Astrocyte of the spinal cord (primary cell): ENCODE data around the gene SAMD14.

Experiments used
- DNase-seq: peaks from one replicate; pipeline ENCODE4 v3.0.0; 2011; ENCODE audit warnings: low read depth, low spot score
- H3K4me3 ChIP-seq: 2 replicates; pipeline ENCODE4 v1.5.1; 2011; ENCODE audit warnings: low read depth, mild to moderate bottlenecking, low read length, moderate library complexity
- in situ Hi-C: cut with HindIII; loops from 2 replicates; pipeline ENCODE4 v1.10.0; 2017; ENCODE audit warnings: low sequenced_read_pairs
- TF ChIP-seq, protein P1 (sequence below): IDR thresholded peaks from 2 replicates; pipeline ENCODE4 v1.5.1; 2012; ENCODE audit warnings: low read depth, mild to moderate bottlenecking, low read length, inconsistent platforms

Gene SAMD14

DNA sequence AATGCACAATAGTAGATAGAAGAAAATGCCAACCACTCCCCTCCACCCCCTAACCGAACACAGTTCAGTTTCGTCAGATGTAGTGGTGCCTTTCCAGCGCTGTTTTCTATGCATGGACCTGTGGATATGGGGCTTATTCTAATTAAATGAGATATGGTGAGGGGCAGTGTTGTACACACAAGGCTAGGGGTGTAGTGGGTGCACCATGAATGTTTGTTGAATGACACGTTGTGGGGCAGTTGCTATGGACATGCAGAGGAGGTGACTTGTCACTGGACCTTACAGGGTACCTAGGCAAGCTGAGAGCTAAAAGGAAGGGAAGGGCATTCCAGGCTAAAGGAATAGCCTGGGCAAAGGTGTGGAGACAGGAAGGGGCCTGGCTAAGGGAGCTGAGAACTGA lies 31.4 kb downstream of the SAMD14 start:
- TF ChIP-seq, protein P1, sequence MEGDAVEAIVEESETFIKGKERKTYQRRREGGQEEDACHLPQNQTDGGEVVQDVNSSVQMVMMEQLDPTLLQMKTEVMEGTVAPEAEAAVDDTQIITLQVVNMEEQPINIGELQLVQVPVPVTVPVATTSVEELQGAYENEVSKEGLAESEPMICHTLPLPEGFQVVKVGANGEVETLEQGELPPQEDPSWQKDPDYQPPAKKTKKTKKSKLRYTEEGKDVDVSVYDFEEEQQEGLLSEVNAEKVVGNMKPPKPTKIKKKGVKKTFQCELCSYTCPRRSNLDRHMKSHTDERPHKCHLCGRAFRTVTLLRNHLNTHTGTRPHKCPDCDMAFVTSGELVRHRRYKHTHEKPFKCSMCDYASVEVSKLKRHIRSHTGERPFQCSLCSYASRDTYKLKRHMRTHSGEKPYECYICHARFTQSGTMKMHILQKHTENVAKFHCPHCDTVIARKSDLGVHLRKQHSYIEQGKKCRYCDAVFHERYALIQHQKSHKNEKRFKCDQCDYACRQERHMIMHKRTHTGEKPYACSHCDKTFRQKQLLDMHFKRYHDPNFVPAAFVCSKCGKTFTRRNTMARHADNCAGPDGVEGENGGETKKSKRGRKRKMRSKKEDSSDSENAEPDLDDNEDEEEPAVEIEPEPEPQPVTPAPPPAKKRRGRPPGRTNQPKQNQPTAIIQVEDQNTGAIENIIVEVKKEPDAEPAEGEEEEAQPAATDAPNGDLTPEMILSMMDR: no peak
- no peak for DNase-seq
- in situ Hi-C loops: no loop called here
- no peak overlapping the region for H3K4me3 ChIP-seq

DNA sequence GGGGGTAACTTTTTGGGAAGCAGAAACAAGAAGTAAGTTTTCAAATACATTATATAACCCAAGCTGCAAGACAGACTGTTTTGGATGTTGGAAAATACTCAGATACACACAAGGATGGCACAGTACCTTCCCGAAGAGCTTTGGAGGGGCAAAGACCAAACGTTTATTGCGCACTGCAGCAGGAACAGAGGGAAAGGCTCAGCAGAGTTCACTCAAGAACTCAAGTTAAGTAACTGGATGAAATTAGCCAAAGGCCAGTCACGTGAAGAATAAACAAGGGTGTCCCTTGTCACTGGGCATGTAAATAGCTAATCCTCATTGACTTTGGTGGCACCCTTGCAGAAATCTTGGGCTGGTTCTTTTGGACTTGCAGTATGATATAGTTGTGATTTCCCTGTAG lies 32.0 kb downstream of the SAMD14 start:
- TF ChIP-seq, protein P1: no peak
- H3K4me3 ChIP-seq: no peak overlapping the region
- in situ Hi-C loops: no loop called here
- DNase-seq: no peak

DNA sequence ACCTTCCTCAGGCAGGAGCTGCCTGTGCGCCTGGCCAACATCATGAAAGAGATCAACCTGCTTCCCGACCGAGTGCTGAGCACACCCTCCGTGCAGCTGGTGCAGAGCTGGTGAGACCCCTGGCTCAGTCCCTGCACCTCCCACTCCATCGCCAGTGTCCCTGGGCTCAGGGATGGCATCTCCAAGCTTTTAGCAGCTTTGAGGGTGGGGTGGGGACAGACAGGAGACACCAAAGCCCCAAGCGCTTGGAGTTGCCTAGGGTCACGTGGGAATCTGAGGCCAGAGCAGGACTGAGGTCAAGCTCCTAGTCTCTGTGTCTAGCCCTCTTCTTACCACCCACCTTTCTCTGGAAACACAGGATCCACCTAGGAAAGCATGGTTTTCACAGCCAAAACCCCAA lies 32.5 kb downstream of the SAMD14 start:
- no peak overlapping the region for H3K4me3 ChIP-seq
- TF ChIP-seq, protein P1: no peak
- in situ Hi-C loops: no loop called here
- DNase-seq: no peak

DNA sequence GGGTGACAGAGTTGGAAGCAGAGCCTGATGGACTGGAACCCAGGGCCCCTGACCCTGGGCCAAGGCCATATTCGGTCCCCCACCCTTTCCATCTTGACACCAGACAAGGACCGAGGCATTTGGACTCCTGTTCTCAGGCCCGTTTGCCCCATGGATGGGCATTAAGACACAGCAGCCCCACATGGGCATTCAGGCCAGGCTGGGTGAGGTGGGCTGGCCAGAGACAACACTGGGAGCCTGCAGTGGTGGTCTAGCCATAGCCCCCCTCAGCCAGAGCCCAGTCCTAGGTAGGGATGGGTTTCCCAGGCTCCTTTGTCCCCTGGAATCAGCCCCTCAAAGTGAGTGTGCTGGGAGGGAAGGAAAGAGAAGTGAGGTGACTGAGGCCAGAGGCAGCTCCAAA lies 33.2 kb downstream of the SAMD14 start:
- DNase-seq: no peak
- H3K4me3 ChIP-seq: no peak overlapping the region
- in situ Hi-C loops: no loop called here
- TF ChIP-seq, protein P1: no peak

DNA sequence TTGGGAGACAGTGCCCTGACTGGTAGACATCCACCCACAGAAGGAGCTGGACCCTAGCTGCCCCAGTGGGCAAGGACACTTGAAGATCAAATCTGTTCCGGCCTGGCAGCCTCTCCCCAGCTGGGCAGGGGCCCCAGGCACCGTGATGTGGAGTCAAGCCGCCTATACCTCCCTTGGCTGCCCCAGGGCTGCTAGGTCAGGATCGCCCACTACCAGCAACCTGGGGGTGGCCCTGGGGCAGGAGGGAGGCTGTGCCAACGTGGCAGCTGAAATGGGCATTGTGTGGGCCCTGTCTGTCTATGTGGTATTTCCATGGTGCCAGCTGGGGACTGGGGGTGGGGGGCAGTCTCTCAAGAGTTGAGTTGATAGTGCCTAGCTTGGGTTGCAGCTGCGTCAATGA lies 33.9 kb downstream of the SAMD14 start:
- no peak for DNase-seq
- in situ Hi-C loops: no loop called here
- H3K4me3 ChIP-seq: peak overlapping the region; percentile 69
- TF ChIP-seq, protein P1: no peak

DNA sequence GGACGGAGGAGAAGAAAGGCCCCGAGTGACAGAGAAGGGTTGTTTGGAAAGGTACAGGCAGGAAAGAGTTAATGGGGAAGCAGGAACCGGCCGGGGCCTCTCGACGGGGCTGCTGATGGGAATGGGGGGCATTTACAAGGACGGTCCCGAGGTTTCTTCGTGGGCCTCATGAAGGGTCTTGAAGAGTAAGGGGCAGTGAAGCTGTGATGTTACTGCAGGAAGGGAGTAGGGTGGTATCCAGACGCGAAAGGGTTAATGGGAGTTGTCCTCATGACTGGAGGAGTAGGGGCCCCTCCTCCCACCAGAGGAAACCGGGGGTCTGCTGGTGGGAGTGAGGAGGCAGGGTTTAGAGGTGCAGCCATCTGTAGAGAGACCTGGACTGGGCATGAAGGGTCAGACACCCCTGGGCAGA lies 34.3 kb downstream of the SAMD14 start:
- TF ChIP-seq, protein P1: no peak
- peak overlapping the region; percentile 69 for H3K4me3 ChIP-seq
- in situ Hi-C loops: no loop called here
- no peak for DNase-seq
